HCT116 (cell line): ENCODE measurements around the gene CNKSR1. TPM values are rescaled to one million over a fixed set of nuclear protein-coding genes. Genes with fewer than 3 reads are reported as not detected.

Source experiments
- ATAC-seq: fragments of 200-7000 bp; cut with Tn5 transposase; 2 replicates; pipeline ENCODE4 v1.9.1; 2020; ENCODE audit warnings: mild to moderate bottlenecking, moderate library complexity
- BruUV-seq: library from RNA; stranded (reverse); fragments of 400-500 nt; replicated peaks from 2 replicates; lab custom pipeline; 2021; lab: Mats Ljungman, UMichigan
- CTCF ChIA-PET: fragments of 300-600 bp; sonication (Branson Sonifier 250); formaldehyde crosslinking; loops from one replicate; lab custom pipeline; 2021; ENCODE audit warnings: antibody characterized with exemption; lab: Charles Lee
- POLR2A ChIA-PET: fragments of 300-600, 350-600 bp; sonication (Branson Sonifier 250); formaldehyde crosslinking; loops from one replicate; lab custom pipeline; 2021; ENCODE audit warnings: antibody characterized with exemption; lab: Charles Lee
- RAD21 ChIA-PET, 2 experiments: fragments of 300-600 bp; sonication (Branson Sonifier 250); formaldehyde crosslinking; loops; one replicate each; lab custom pipeline; 2023; ENCODE audit warnings: low total read pairs in 2 of 2; ENCODE audit not compliant: uncharacterized antibody in 2 of 2, unreplicated experiment in 2 of 2, low non-redundant PET in 1 of 2; lab: Charles Lee
- DNase-seq: peaks from one replicate; pipeline ENCODE4 v3.0.0-alpha.2; 2010; ENCODE audit warnings: low read depth, low spot score
- H2AFZ ChIP-seq: fragments of 200-600 bp; shearing (Covaris generic), sonication (generic); 2 replicates; pipeline ENCODE4 v1.6.1; 2017; ENCODE audit warnings: low read depth, mixed run types, mixed read lengths, antibody characterized with exemption, low read length; ENCODE audit not compliant: poor library complexity, severe bottlenecking
- H3K27ac ChIP-seq: 2 replicates; pipeline ENCODE4 v1.5.1; 2012; ENCODE audit warnings: low read depth, low read length
- H3K27me3 ChIP-seq: fragments of 200-600 bp; sonication (generic); 2 replicates; pipeline ENCODE4 v1.6.1; 2016; ENCODE audit warnings: mixed run types, low read length, mixed read lengths; ENCODE audit not compliant: insufficient read depth
- H3K36me3 ChIP-seq, 2 experiments: fragments of 200-500 bp in 1 of 2; fragments of 200-600 bp in 1 of 2; sonication (Bioruptor generic) in 1 of 2; sonication (generic) in 1 of 2; 2 replicates each; pipeline versions ENCODE4 v1.5.1 to v1.6.1; 2014 to 2016; ENCODE audit warnings: low read length in 2 of 2, inconsistent platforms in 1 of 2, mixed read lengths in 1 of 2, mixed run types in 1 of 2; ENCODE audit not compliant: insufficient read depth in 2 of 2, control insufficient read depth in 1 of 2
- H3K4me1 ChIP-seq, 2 experiments: fragments of 200-600 bp in 1 of 2; sonication (generic) in 1 of 2; 2 replicates each; pipeline versions ENCODE4 v1.5.1 to v1.6.1; 2012 to 2017; ENCODE audit warnings: low read length in 2 of 2, inconsistent platforms in 1 of 2, mild to moderate bottlenecking in 1 of 2, mixed read lengths in 1 of 2, mixed run types in 1 of 2, moderate library complexity in 1 of 2; ENCODE audit not compliant: insufficient read depth in 2 of 2, control insufficient read depth in 1 of 2
- H3K4me2 ChIP-seq: fragments of 200-600 bp; sonication (generic); 2 replicates; pipeline ENCODE4 v1.6.1; 2017; ENCODE audit warnings: mixed run types, low read length, mixed read lengths
- H3K4me3 ChIP-seq, 2 experiments: fragments of 200-600 bp in 1 of 2; sonication (generic) in 1 of 2; replicated peaks in 1 of 2; 2 replicates each; pipeline ENCODE4 v1.5.1; 2011 to 2016; ENCODE audit warnings: low read length in 2 of 2, control low read depth in 1 of 2, low read depth in 1 of 2, mild to moderate bottlenecking in 1 of 2, mixed read lengths in 1 of 2, mixed run types in 1 of 2
- H3K79me2 ChIP-seq: fragments of 200-600 bp; sonication (generic); 2 replicates; pipeline ENCODE4 v1.6.1; 2017; ENCODE audit warnings: mild to moderate bottlenecking, mixed run types, low read length, moderate library complexity, mixed read lengths; ENCODE audit not compliant: insufficient read depth
- H3K9ac ChIP-seq: fragments of 200-600 bp; sonication (generic); 2 replicates; pipeline ENCODE4 v1.6.1; 2016; ENCODE audit warnings: low read length, mixed read lengths
- H3K9me2 ChIP-seq: fragments of 200-600 bp; sonication (generic), shearing (Covaris generic); 2 replicates; pipeline ENCODE4 v1.6.1; 2017; ENCODE audit warnings: mixed run types, mild to moderate bottlenecking, moderate library complexity; ENCODE audit not compliant: insufficient read depth
- H3K9me3 ChIP-seq, 2 experiments: fragments of 200-500 bp in 1 of 2; fragments of 200-600 bp in 1 of 2; sonication (Bioruptor generic) in 1 of 2; sonication (generic) in 1 of 2; 2 replicates each; pipeline ENCODE4 v1.6.1; 2014 to 2017; ENCODE audit warnings: low read length in 2 of 2, mixed read lengths in 2 of 2, inconsistent platforms in 1 of 2, low read depth in 1 of 2, mild to moderate bottlenecking in 1 of 2, mixed run types in 1 of 2, moderate library complexity in 1 of 2; ENCODE audit not compliant: control insufficient read depth in 1 of 2, insufficient read depth in 1 of 2
- H4K20me1 ChIP-seq: fragments of 200-600 bp; sonication (generic), shearing (Covaris generic); 2 replicates; pipeline ENCODE4 v1.6.1; 2017; ENCODE audit warnings: mixed run types, mild to moderate bottlenecking, moderate library complexity; ENCODE audit not compliant: insufficient read depth
- ATF3 ChIP-seq: IDR thresholded peaks from 2 replicates; pipeline ENCODE4 v1.6.1; 2012
- CBX3 ChIP-seq: IDR thresholded peaks from 2 replicates; pipeline ENCODE4 v1.6.1; 2012; ENCODE audit warnings: low read depth
- CTCF ChIP-seq, 3 experiments: fragments of 200-600 bp in 1 of 3; sonication (generic) in 1 of 3; IDR thresholded peaks in 2 of 3; conservative IDR thresholded peaks in 1 of 3; 2 replicates each; pipeline ENCODE4 v1.5.1; 2012 to 2017; ENCODE audit warnings: low read depth in 2 of 3, low read length in 2 of 3, antibody characterized with exemption in 1 of 3, borderline replicate concordance in 1 of 3, control low read depth in 1 of 3, mild to moderate bottlenecking in 1 of 3, mixed read lengths in 1 of 3, mixed run types in 1 of 3, moderate library complexity in 1 of 3; ENCODE audit not compliant: insufficient read depth in 1 of 3
- EGR1 ChIP-seq: IDR thresholded peaks from 2 replicates; pipeline ENCODE4 v1.6.1; 2012; ENCODE audit warnings: low read depth
- ELF1 ChIP-seq: IDR thresholded peaks from 2 replicates; pipeline ENCODE4 v1.6.1; 2012; ENCODE audit warnings: low read depth, borderline replicate concordance
- EZH2phosphoT487 ChIP-seq: fragments of 200-600 bp; IDR thresholded peaks from 2 replicates; pipeline ENCODE4 v1.6.1; 2018; ENCODE audit warnings: antibody characterized with exemption, borderline replicate concordance
- FOSL1 ChIP-seq: IDR thresholded peaks from 2 replicates; pipeline ENCODE4 v1.6.1; 2012; ENCODE audit warnings: low read depth
- JUND ChIP-seq: IDR thresholded peaks from 2 replicates; pipeline ENCODE4 v1.6.1; 2012
- POLR2A ChIP-seq: IDR thresholded peaks from 2 replicates; pipeline ENCODE4 v1.7.0; 2011; ENCODE audit warnings: borderline replicate concordance; ENCODE audit not compliant: insufficient read depth, insufficient read length; ENCODE audit errors: extremely low read depth
- POLR2AphosphoS5 ChIP-seq: IDR thresholded peaks from 2 replicates; pipeline ENCODE4 v1.6.1; 2011; ENCODE audit warnings: mild to moderate bottlenecking, low read depth, low read length, moderate library complexity
- RAD21 ChIP-seq: IDR thresholded peaks from 2 replicates; pipeline ENCODE4 v1.6.1; 2012; ENCODE audit warnings: low read depth, mild to moderate bottlenecking
- REST ChIP-seq: IDR thresholded peaks from 2 replicates; pipeline ENCODE4 v1.6.1; 2012; ENCODE audit warnings: low read depth
- SIN3A ChIP-seq: IDR thresholded peaks from 2 replicates; pipeline ENCODE4 v1.6.1; 2012; ENCODE audit warnings: low read depth
- SP1 ChIP-seq: IDR thresholded peaks from 2 replicates; pipeline ENCODE4 v1.6.1; 2012; ENCODE audit warnings: low read depth
- TCF7L2 ChIP-seq: IDR thresholded peaks from 2 replicates; pipeline ENCODE4 v1.7.0; 2011; ENCODE audit warnings: borderline replicate concordance, inconsistent platforms; ENCODE audit not compliant: insufficient read depth, insufficient read length; ENCODE audit errors: extremely low read depth
- ZBTB33 ChIP-seq: IDR thresholded peaks from 2 replicates; pipeline ENCODE4 v1.6.1; 2011; ENCODE audit warnings: mild to moderate bottlenecking, low read length, moderate library complexity; ENCODE audit not compliant: insufficient replicate concordance; ENCODE audit errors: extremely low read depth
- ZFX ChIP-seq: fragments of 450-650 bp; IDR thresholded peaks from 2 replicates; pipeline ENCODE4 v1.6.1; 2017
- ZNF274 ChIP-seq: fragments of 200-500 bp; sonication (Bioruptor generic); IDR thresholded peaks from 2 replicates; pipeline ENCODE4 v1.6.1; 2014; ENCODE audit warnings: mild to moderate bottlenecking, low read depth, low read length, inconsistent platforms
- intact Hi-C: fragments of 100-400 bp; cut with micrococcal nuclease; formaldehyde crosslinking; loops from 2 replicates; pipeline ENCODE4 v1.10.0; 2022
- total RNA-seq: library from RNA; stranded (reverse); gene quantifications from one replicate; pipeline ENCODE4 v1.2.1, GENCODE V29; 2021; ENCODE audit not compliant: unreplicated experiment

CNKSR1 gene
- total RNA-seq, 1 experiment from 2014 or later, result 26.6 TPM

- Histone ChIP-seq H3K9me2 (no peaks in the 10 kb centered on the region), H3K79me2 (peaks cover 4% of the 10 kb centered on the region), H3K27ac (no peak overlapping the region), H3K4me3 (no peak overlapping the region), H3K4me2 (peak overlapping the region; percentile 90), H3K9ac (peak overlapping the region; percentile 60), H4K20me1 (no peaks in the 10 kb centered on the region), H3K9me3 (no peaks in the 10 kb centered on the region), H3K36me3 (no peaks in the 10 kb centered on the region), H3K4me1 (peaks cover 9 to 37% of the 10 kb centered on the region in 2 experiments), H2AFZ (peak overlapping the region; percentile 85), H3K27me3 (no peaks in the 10 kb centered on the region)
- CTCF ChIA-PET, result interaction anchor here (0.9 to 1.3 kb wide), 2 partner anchors 12 to 130 kb away, joined by 3 to 7 read pairs; partner anchors contain the start of gene CNKSR1
- no TSS peak for BruUV-seq
- DNase-seq (no peak), ATAC-seq (no peak)
- POLR2A ChIA-PET, result interaction anchor here (1.2 kb wide), 1 partner anchor 69 kb away, joined by 4 read pairs; the partner anchor contains the start of gene CEP85
- RAD21 ChIA-PET, result no interaction called here
- intact Hi-C loops, result loop anchor here (5.0 kb wide), 3 partner anchors 128 to 227 kb away; no protein-coding TSS in a partner anchor
- TF ChIP-seq TCF7L2 (no peak), SP1 (no peak), CBX3 (no peak), ZBTB33 (no peak), POLR2AphosphoS5 (no peak), ZFX (no peak), JUND (no peak), ZNF274 (no peak), EZH2phosphoT487 (no peak), ELF1 (no peak), CTCF (IDR thresholded peaks at IDR 0.05 in 2 of 3, conservative IDR thresholded peaks at IDR 0.05 in 1 of 3; ENCODE audit: borderline replicate concordance in 1 of 3, insufficient read depth in 1 of 3, low read depth in 2 of 3, low read length in 2 of 3) (no peak), RAD21 (no peak), EGR1 (no peak), POLR2A (no peak), REST (no peak), SIN3A (no peak), ATF3 (no peak), FOSL1 (no peak)
These were observed 12.1 kb upstream of the CNKSR1 start for GRCh38 chr1:26164861-26165842.
